Germinal center (tissue), 1 donor: ENCODE results near the gene PCDHB12.
"Not testable (repeated sequence)": the region's sequence is repeated elsewhere in the genome, so short reads cannot be mapped to it uniquely, and the experiment has no call there.

Experiments
- DNase-seq: peaks from one replicate; pipeline ENCODE4 v3.0.0; 2012; ENCODE audit warnings: mixed read lengths, low spot score

Gene PCDHB12

GRCh38 chr5:141208478-141208877 lies at the start of gene PCDHB12:
Gene PCDHB12, plus strand, starts transcription at chr5:141208719. Its CDS starts 189 bp downstream, at chr5:141208908.
- DNase-seq, result no peak

DNA sequence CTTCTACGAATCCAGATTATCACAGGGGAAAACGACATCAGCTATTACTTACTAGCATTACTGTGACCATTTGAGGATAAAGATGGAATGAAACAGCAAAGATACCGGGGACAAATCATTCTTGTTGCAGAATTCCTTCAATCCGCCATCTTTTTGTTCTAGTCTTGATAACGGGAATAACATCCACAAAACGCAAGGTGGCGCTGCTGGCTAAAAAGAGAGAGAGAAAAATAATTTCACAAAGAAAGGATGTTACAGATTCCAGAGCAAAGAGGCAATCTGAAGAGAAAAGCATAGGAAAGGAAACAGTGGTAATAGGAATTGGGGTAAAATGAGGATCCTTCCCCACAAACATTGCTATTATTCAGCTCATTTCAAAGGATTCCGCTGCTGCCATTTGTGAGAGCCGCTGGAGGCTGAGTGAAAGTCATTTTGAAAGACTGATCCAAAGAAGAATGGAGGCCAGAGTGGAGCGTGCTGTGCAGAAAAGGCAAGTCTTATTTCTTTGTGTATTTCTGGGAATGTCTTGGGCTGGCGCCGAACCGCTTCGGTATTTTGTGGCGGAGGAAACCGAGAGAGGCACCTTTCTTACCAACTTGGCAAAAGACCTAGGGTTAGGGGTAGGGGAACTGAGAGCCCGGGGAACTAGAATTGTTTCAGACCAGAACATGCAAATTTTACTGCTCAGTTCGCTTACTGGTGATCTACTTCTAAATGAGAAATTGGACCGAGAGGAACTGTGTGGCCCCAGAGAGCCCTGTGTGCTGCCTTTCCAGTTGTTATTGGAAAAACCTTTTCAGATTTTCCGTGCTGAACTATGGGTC lies 35.9 kb upstream of the PCDHB12 start, which contains the start of gene PCDHB7:
Gene PCDHB7, plus strand, starts transcription at position 264 of the 824 bp plus-strand sequence. Its CDS starts 192 bp downstream, at position 456.
- peak; percentile 10 for DNase-seq

DNA sequence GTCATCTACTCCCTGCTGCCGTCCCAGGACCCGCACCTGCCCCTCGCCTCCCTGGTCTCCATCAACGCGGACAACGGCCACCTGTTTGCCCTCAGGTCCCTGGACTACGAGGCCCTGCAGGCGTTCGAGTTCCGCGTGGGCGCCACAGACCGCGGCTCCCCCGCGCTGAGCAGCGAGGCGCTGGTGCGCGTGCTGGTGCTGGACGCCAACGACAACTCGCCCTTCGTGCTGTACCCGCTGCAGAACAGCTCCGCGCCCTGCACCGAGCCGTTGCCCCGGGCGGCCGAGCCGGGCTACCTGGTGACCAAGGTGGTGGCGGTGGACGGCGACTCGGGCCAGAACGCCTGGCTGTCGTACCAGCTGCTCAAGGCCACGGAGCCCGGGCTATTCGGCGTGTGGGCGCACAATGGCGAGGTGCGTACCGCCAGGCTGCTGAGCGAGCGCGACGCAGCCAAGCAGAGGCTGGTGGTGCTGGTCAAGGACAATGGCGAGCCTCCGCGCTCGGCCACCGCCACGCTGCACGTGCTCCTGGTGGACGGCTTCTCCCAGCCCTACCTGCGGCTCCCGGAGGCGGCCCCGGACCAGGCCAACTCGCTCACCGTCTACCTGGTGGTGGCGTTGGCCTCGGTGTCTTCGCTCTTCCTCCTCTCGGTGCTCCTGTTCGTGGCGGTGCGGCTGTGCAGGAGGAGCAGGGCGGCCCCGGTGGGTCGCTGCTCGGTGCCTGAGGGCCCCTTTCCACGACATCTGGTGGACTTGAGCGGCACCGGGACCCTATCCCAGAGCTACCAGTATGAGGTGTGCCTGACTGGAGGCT lies 34.0 kb upstream of the PCDHB12 start:
- DNase-seq, result not testable (repeated sequence)

DNA sequence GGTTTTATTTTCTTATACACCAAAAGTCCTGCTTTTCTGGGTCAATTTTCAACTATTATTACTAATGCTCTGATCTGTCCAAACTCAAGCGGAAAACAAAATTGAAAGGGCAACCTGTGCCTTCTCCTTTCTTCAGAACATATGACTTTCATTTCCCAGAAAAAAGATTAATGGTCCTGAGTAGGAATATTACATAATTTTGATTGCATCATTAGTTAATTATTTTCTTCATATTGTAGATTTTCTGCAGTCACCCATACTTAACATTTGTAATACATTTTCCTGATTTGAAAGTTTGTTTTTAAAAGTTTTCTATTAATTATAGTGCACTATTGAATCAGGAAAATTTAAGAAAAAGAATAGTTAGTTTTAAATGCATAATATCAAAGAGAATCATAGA lies 32.6 kb upstream of the PCDHB12 start:
- no peak for DNase-seq

GRCh38 chr5:141177577-141178191 lies 30.8 kb upstream of the PCDHB12 start, which contains the start of gene PCDHB8:
Gene PCDHB8, plus strand, starts transcription at chr5:141177790. Its CDS starts 245 bp downstream, at chr5:141178035.
- not testable (repeated sequence) for DNase-seq

GRCh38 chr5:141179371-141179770 lies 29.1 kb upstream of the PCDHB12 start:
- not testable (repeated sequence) for DNase-seq

GRCh38 chr5:141179876-141180275 lies 28.6 kb upstream of the PCDHB12 start:
- DNase-seq, result not testable (repeated sequence)

GRCh38 chr5:141180313-141180712 lies 28.2 kb upstream of the PCDHB12 start:
- DNase-seq, result no peak

- DNase-seq, result no peak
Observed at GRCh38 chr5:141182248-141182647, 26.3 kb upstream of the PCDHB12 start, which contains the start of gene PCDHB16. Gene PCDHB16, plus strand, starts transcription at chr5:141182387. Its CDS starts 173 bp downstream, at chr5:141182560.

DNA sequence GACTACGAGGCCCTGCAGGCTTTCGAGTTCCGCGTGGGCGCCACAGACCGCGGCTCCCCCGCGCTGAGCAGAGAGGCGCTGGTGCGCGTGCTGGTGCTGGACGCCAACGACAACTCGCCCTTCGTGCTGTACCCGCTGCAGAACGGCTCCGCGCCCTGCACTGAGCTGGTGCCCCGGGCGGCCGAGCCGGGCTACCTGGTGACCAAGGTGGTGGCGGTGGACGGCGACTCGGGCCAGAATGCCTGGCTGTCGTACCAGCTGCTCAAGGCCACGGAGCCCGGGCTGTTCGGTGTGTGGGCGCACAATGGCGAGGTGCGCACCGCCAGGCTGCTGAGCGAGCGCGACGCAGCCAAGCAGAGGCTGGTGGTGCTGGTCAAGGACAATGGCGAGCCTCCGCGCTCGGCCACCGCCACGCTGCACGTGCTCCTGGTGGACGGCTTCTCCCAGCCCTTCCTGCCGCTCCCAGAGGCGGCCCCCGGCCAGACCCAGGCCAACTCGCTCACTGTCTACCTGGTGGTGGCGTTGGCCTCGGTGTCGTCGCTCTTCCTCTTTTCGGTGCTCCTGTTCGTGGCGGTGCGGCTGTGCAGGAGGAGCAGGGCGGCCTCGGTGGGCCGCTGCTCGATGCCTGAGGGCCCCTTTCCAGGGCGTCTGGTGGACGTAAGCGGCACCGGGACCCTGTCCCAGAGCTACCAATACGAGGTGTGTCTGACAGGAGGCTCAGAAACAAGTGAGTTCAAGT lies 24.2 kb upstream of the PCDHB12 start:
- not testable (repeated sequence) for DNase-seq

DNA sequence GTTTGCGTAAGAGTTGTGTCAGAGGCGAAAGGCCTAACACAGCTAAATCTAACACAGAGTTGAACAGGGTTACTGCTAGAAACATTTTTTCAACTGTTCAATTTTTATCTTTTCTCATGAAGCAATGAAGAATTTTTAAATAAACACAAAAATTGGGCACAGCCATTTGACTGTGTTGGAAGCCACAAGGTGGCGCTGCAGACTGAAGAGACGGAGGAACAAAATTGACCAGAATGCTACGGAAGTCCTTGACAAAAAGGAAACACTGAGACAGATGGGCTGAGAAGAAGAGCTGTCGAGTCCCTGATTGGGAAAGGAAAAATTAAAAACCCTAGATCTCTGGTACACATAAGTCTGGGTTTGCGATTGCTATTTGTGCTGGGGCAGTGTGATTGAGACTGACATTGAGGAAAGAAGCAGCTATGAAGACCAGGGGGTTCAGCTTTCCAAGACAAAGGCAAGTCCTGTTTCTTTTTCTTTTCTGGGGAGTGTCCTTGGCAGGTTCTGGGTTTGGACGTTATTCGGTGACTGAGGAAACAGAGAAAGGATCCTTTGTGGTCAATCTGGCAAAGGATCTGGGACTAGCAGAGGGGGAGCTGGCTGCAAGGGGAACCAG lies 21.5 kb upstream of the PCDHB12 start, which contains the start of gene PCDHB9:
Gene PCDHB9, plus strand, starts transcription at position 265 of the 616 bp plus-strand sequence. Its CDS starts 158 bp downstream, at position 423.
- DNase-seq, result peak; percentile 34

GRCh38 chr5:141188682-141189081 lies 19.8 kb upstream of the PCDHB12 start:
- not testable (repeated sequence) for DNase-seq

GRCh38 chr5:141189131-141189530 lies 19.4 kb upstream of the PCDHB12 start:
- not testable (repeated sequence) for DNase-seq

- DNase-seq, result peak; percentile 32
Observed at GRCh38 chr5:141192110-141192725, 16.3 kb upstream of the PCDHB12 start, which contains the start of gene PCDHB10. Gene PCDHB10, plus strand, starts transcription at chr5:141192353. Its CDS starts 200 bp downstream, at chr5:141192553.

GRCh38 chr5:141194332-141194731 lies 14.2 kb upstream of the PCDHB12 start:
- DNase-seq, result not testable (repeated sequence)

DNA sequence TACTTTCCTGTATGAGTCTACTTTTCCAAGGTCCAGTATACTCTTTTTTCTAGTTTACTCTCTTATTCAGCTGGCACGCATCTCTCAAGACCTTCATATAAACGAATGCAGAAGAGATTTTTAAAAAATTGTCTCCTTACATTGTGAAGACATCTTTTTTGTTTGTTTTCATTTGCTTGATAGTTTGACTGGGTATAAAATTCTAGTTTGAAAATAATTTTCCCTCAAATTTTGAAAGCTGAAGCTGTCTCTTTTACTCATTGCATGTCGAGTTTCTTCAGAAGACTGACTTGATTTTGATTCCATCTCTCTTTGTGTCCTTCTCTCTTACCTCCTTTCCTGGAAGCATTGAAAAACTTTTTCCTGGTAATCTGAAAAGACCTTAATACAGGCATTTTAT lies 12.2 kb upstream of the PCDHB12 start:
- no peak for DNase-seq

GRCh38 chr5:141199359-141200235 lies 8.9 kb upstream of the PCDHB12 start, which contains the start of gene PCDHB11:
Gene PCDHB11, plus strand, starts transcription at chr5:141199627. Its CDS starts 148 bp downstream, at chr5:141199775.
- DNase-seq, result no peak

DNA sequence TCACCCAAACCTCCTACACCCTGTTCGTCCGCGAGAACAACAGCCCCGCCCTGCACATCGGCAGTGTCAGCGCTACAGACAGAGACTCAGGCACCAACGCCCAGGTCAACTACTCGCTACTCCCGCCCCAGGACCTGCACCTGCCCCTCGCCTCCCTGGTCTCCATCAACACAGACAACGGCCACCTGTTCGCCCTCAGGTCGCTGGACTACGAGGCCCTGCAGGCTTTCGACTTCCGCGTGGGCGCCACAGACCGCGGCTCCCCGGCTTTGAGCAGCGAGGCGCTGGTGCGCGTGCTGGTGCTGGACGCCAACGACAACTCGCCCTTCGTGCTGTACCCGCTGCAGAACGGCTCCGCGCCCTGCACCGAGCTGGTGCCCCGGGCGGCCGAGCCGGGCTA lies 7.4 kb upstream of the PCDHB12 start:
- DNase-seq, result not testable (repeated sequence)

- DNase-seq, result not testable (repeated sequence)
Observed at GRCh38 chr5:141201646-141202045, 6.9 kb upstream of the PCDHB12 start.
